Caco-2 (cell line): ENCODE results near the gene CROCC2. TPM values are rescaled to one million over a fixed set of nuclear protein-coding genes. Genes with fewer than 3 reads are reported as not detected.

Experiments used
- BruUV-seq: library from RNA; stranded (reverse); fragments of 400-500 nt; replicated peaks from 2 replicates; lab custom pipeline; 2021; lab: Mats Ljungman, UMichigan
- CTCF ChIA-PET: fragments of 300-600 bp; sonication (Branson Sonifier 250); formaldehyde crosslinking; loops from one replicate; lab custom pipeline; 2022; ENCODE audit warnings: antibody characterized with exemption; lab: Charles Lee
- POLR2A ChIA-PET: fragments of 300-600 bp; sonication (Branson Sonifier 250); formaldehyde crosslinking; loops from one replicate; lab custom pipeline; 2022; ENCODE audit warnings: antibody characterized with exemption; lab: Charles Lee
- DNase-seq, 2 experiments: peaks; one replicate each; pipeline versions ENCODE4 v3.0.0 to v3.0.0-alpha.2; 2020 to 2022
- H3K27me3 ChIP-seq: replicated peaks from 2 replicates; pipeline ENCODE4 v1.6.0; 2011; ENCODE audit warnings: low read length; ENCODE audit not compliant: control insufficient read depth, insufficient read depth
- H3K36me3 ChIP-seq: 2 replicates; pipeline ENCODE4 v1.5.1; 2011; ENCODE audit warnings: low read length; ENCODE audit not compliant: control insufficient read depth, insufficient read depth
- H3K4me1 ChIP-seq: fragments of 250-450 bp; sonication (Bioruptor Pico); 2 replicates; pipeline ENCODE4 v1.5.1; 2020; ENCODE audit warnings: mild to moderate bottlenecking
- H3K4me3 ChIP-seq: 2 replicates; pipeline ENCODE4 v1.5.1; 2011; ENCODE audit warnings: low read depth, mild to moderate bottlenecking, control low read depth, low read length
- H3K9me3 ChIP-seq: fragments of 250-450 bp; sonication (Bioruptor Pico); 2 replicates; pipeline ENCODE4 v1.5.1; 2020; ENCODE audit warnings: mild to moderate bottlenecking, moderate library complexity
- H3K27ac Mint-ChIP-seq: one replicate; pipeline ENCODE4 v1.8.0; 2022; ENCODE audit warnings: mixed read lengths; ENCODE audit not compliant: unreplicated experiment
- H3K27me3 Mint-ChIP-seq: one replicate; pipeline ENCODE4 v1.8.0; 2022; ENCODE audit warnings: mixed read lengths; ENCODE audit not compliant: insufficient read depth, unreplicated experiment
- H3K36me3 Mint-ChIP-seq: one replicate; pipeline ENCODE4 v1.8.0; 2022; ENCODE audit warnings: mild to moderate bottlenecking, mixed read lengths; ENCODE audit not compliant: insufficient read depth, unreplicated experiment
- H3K4me1 Mint-ChIP-seq: one replicate; pipeline ENCODE4 v1.8.0; 2022; ENCODE audit warnings: low read depth, mixed read lengths; ENCODE audit not compliant: unreplicated experiment
- H3K4me3 Mint-ChIP-seq: one replicate; pipeline ENCODE4 v1.8.0; 2022; ENCODE audit warnings: mild to moderate bottlenecking, moderate library complexity, mixed read lengths; ENCODE audit not compliant: unreplicated experiment
- H3K9me3 Mint-ChIP-seq: one replicate; pipeline ENCODE4 v1.8.0; 2022; ENCODE audit warnings: mixed read lengths; ENCODE audit not compliant: unreplicated experiment
- CTCF ChIP-seq, 2 experiments: fragments of 200-600 bp in 1 of 2; IDR thresholded peaks; 1 replicate in 1 of 2; 2 replicates in 1 of 2; pipeline versions ENCODE4 v1.5.1 to v1.8.0; 2011 to 2022; ENCODE audit warnings: antibody characterized with exemption in 1 of 2, control low read depth in 1 of 2, inconsistent platforms in 1 of 2, low read depth in 1 of 2, low read length in 1 of 2, mild to moderate bottlenecking in 1 of 2, moderate library complexity in 1 of 2; ENCODE audit not compliant: insufficient read depth in 1 of 2, severe bottlenecking in 1 of 2, unreplicated experiment in 1 of 2
- intact Hi-C: fragments of 100-400 bp; cut with micrococcal nuclease; formaldehyde crosslinking; loops from one replicate; pipeline ENCODE4 v1.10.0; 2022; ENCODE audit not compliant: unreplicated experiment
- total RNA-seq: library from RNA; stranded (reverse); gene quantifications from 2 replicates; pipeline ENCODE4 v1.2.3, GENCODE V29; 2022

The CROCC2 gene
- total RNA-seq, 1 experiment from 2014 or later, result not detected

- no peaks in the 10 kb centered on the region for H3K9me3 ChIP-seq
- H3K4me3 Mint-ChIP-seq, result no peak overlapping the region
- POLR2A ChIA-PET, result no interaction called here
- no peaks in the 10 kb centered on the region for H3K4me1 ChIP-seq
- no TSS peak for BruUV-seq
- H3K27me3 ChIP-seq, result no peaks in the 10 kb centered on the region
- no peaks in the 10 kb centered on the region for H3K4me1 Mint-ChIP-seq
- intact Hi-C loops, result no loop called here
- no peaks in the 10 kb centered on the region for H3K9me3 Mint-ChIP-seq
- no peaks in the 10 kb centered on the region for H3K36me3 Mint-ChIP-seq
- H3K27me3 Mint-ChIP-seq, result no peaks in the 10 kb centered on the region
- no peak for DNase-seq
- TF ChIP-seq CTCF (IDR thresholded peaks at IDR 0.05; ENCODE audit: insufficient read depth in 1 of 2, low read depth in 1 of 2, low read length in 1 of 2, severe bottlenecking in 1 of 2, unreplicated experiment in 1 of 2), result no peak
- no peak overlapping the region for H3K4me3 ChIP-seq
- H3K27ac Mint-ChIP-seq, result no peak overlapping the region
- CTCF ChIA-PET, result no interaction called here
- no peaks in the 10 kb centered on the region for H3K36me3 ChIP-seq
Observed at GRCh38 chr2:241033336-241033987, 127.3 kb downstream of the CROCC2 start.

GRCh38 chr2:241033994-241034393 is 127.9 kb downstream of the CROCC2 start:
- ChIA-PET POLR2A (no interaction called here), CTCF (no interaction called here)
- Mint-ChIP-seq H3K4me1 (no peaks in the 10 kb centered on the region), H3K4me3 (no peak overlapping the region), H3K9me3 (no peaks in the 10 kb centered on the region), H3K27ac (no peak overlapping the region), H3K27me3 (no peaks in the 10 kb centered on the region), H3K36me3 (no peaks in the 10 kb centered on the region)
- Histone ChIP-seq H3K4me3 (no peak overlapping the region), H3K36me3 (no peaks in the 10 kb centered on the region), H3K27me3 (no peaks in the 10 kb centered on the region; the same call in 1 of the 2 replicates), H3K4me1 (no peaks in the 10 kb centered on the region), H3K9me3 (no peaks in the 10 kb centered on the region)
- intact Hi-C loops, result no loop called here
- no TSS peak for BruUV-seq
- no peak for TF ChIP-seq CTCF (IDR thresholded peaks at IDR 0.05; ENCODE audit: insufficient read depth in 1 of 2, low read depth in 1 of 2, low read length in 1 of 2, severe bottlenecking in 1 of 2, unreplicated experiment in 1 of 2)
- DNase-seq, result no peak

- CTCF ChIA-PET, result no interaction called here
- POLR2A ChIA-PET, result no interaction called here
- no TSS peak for BruUV-seq
- no peak overlapping the region for H3K27ac Mint-ChIP-seq
- no peaks in the 10 kb centered on the region for H3K36me3 Mint-ChIP-seq
- Histone ChIP-seq H3K36me3 (no peaks in the 10 kb centered on the region), H3K4me3 (no peak overlapping the region), H3K27me3 (no peaks in the 10 kb centered on the region; the same call in 1 of the 2 replicates), H3K9me3 (no peaks in the 10 kb centered on the region), H3K4me1 (no peaks in the 10 kb centered on the region)
- no peaks in the 10 kb centered on the region for H3K27me3 Mint-ChIP-seq
- TF ChIP-seq CTCF (IDR thresholded peaks at IDR 0.05; ENCODE audit: insufficient read depth in 1 of 2, low read depth in 1 of 2, low read length in 1 of 2, severe bottlenecking in 1 of 2, unreplicated experiment in 1 of 2), result no peak
- no peaks in the 10 kb centered on the region for H3K9me3 Mint-ChIP-seq
- no peak for DNase-seq
- H3K4me1 Mint-ChIP-seq, result no peaks in the 10 kb centered on the region
- intact Hi-C loops, result no loop called here
- H3K4me3 Mint-ChIP-seq, result no peak overlapping the region
Observed at GRCh38 chr2:241034490-241035141, 128.5 kb downstream of the CROCC2 start.
